Measurements from ENCODE around the gene KANSL1. TPM values are rescaled to one million over a fixed set of nuclear protein-coding genes. Genes with fewer than 3 reads are reported as not detected.
A peak's percentile ranks its signal among the peaks of the same experiment; 100 is the strongest.

Gene KANSL1
- total and polyA plus RNA-seq, 9 of the 15 experiments (the other 6 are each of a cell fraction or from before 2014, with no cell fraction given), result 3.6 to 55.4 (median 31.8) TPM

- TF ChIP-seq SMARCA4 (IDR thresholded peaks at IDR 0.05), result no peak
- no peak for TF ChIP-seq ZNF561 (CRISPR knock-in tag; conservative IDR thresholded peaks at IDR 0.05)
- no peak; the same call in 1 of the 2 replicates for TF ChIP-seq STAG1 (CRISPR knock-in tag; IDR thresholded peaks at IDR 0.05; ENCODE audit: borderline replicate concordance)
- TF ChIP-seq NFYB (IDR thresholded peaks at IDR 0.05; ENCODE audit: extremely low read depth, insufficient read length), result no peak
- no peak for TF ChIP-seq ZKSCAN3 (CRISPR knock-in tag; IDR thresholded peaks at IDR 0.05)
- 0 out of 2 replicates have a peak, but pooled peaks have one; percentile 56 for TF ChIP-seq HBP1 (CRISPR knock-in tag; IDR thresholded peaks at IDR 0.05)
- TF ChIP-seq ZNF780A (CRISPR knock-in tag; IDR thresholded peaks at IDR 0.05), result no peak
- TF ChIP-seq ZNF830 (CRISPR knock-in tag; IDR thresholded peaks at IDR 0.05), result peak; percentile 88; the same call in 1 of the 2 replicates
- TF ChIP-seq ZBTB43 (CRISPR knock-in tag; IDR thresholded peaks at IDR 0.05), result no peak
- TF ChIP-seq RBFOX2 (IDR thresholded peaks at IDR 0.05; ENCODE audit: low read depth, low read length), result peak; percentile 92
- 0 out of 2 replicates have a peak, but pooled peaks have one; percentile 62 for TF ChIP-seq ZNF444 (CRISPR knock-in tag; IDR thresholded peaks at IDR 0.05)
- no peak for TF ChIP-seq SNAPC5 (CRISPR knock-in tag; IDR thresholded peaks at IDR 0.05)
- no peak for TF ChIP-seq ZC3H8 (IDR thresholded peaks at IDR 0.05)
- TF ChIP-seq U2AF1 (optimal IDR thresholded peaks at IDR 0.05; ENCODE audit: low read depth, low read length), result peak; percentile 59
- no peak for TF ChIP-seq ZNF512 (tag; IDR thresholded peaks at IDR 0.05)
- TF ChIP-seq MAZ (CRISPR knock-in tag; conservative IDR thresholded peaks at IDR 0.05 in 1 of 2, IDR thresholded peaks at IDR 0.05 in 1 of 2), result peak; percentile 92 to 98
- no peak for TF ChIP-seq EWSR1 (IDR thresholded peaks at IDR 0.05; ENCODE audit: borderline replicate concordance, low read depth, partially characterized antibody)
- peak; percentile 84 for TF ChIP-seq PML (IDR thresholded peaks at IDR 0.05; ENCODE audit: low read length)
- no peak for TF ChIP-seq CC2D1A (IDR thresholded peaks at IDR 0.05)
- no peak for TF ChIP-seq PREB (CRISPR knock-in tag; IDR thresholded peaks at IDR 0.05)
- peak; percentile 31; the same call in 1 of the 2 replicates for TF ChIP-seq ZNF263 (CRISPR knock-in tag; IDR thresholded peaks at IDR 0.05; ENCODE audit: borderline replicate concordance)
- TF ChIP-seq RCOR1 (IDR thresholded peaks at IDR 0.05; ENCODE audit: borderline replicate concordance in 1 of 2, low read depth in 2 of 2, low read length in 2 of 2), result peak in 1 of 2 experiments; percentile 66; a peak in 3 of 4 replicates
- no peak for TF ChIP-seq SP2 (IDR thresholded peaks at IDR 0.05; ENCODE audit: extremely low read depth, low read depth, low read length, poor library complexity, severe bottlenecking)
Observed at GRCh38 chr17:46193626-46194392, 580 bp upstream of the KANSL1 start (continued).

Data from K562 (cell line).